H1 (cell line): Measurements from ENCODE around the gene SH3PXD2A. TPM values are rescaled to one million over a fixed set of nuclear protein-coding genes. Genes with fewer than 3 reads are reported as not detected.

ENCODE experiments used
- CTCF ChIA-PET: fragments of 300-600 bp; sonication (Branson Sonifier 250); formaldehyde crosslinking; loops from one replicate; lab custom pipeline; 2021; ENCODE audit not compliant: partially characterized antibody; lab: Charles Lee
- POLR2A ChIA-PET: fragments of 300-600 bp; sonication (Branson Sonifier 250); formaldehyde crosslinking; loops from one replicate; lab custom pipeline; 2021; ENCODE audit warnings: inconsistent platforms; ENCODE audit not compliant: partially characterized antibody; lab: Charles Lee
- DNase-seq, 2 experiments: peaks; one replicate each; pipeline versions ENCODE4 v3.0.0 to v3.0.0-alpha.2; 2010 to 2022; ENCODE audit warnings: low spot score in 2 of 2, low read depth in 1 of 2, mixed read lengths in 1 of 2
- FAIRE-seq: peaks from 2 replicates; lab custom pipeline; 2011; peaks lifted over from hg19 to GRCh38; lab: Jason Lieb, UNC
- H2AFZ ChIP-seq: 2 replicates; pipeline ENCODE4 v1.8.1; 2012; ENCODE audit warnings: low read length, inconsistent platforms
- H2AK5ac ChIP-seq: 2 replicates; pipeline ENCODE4 v1.6.1; 2013; ENCODE audit warnings: low read depth, low read length
- H2BK120ac ChIP-seq: replicated peaks from 2 replicates; pipeline ENCODE3; 2013; ENCODE audit warnings: low read depth, low read length, inconsistent platforms
- H2BK12ac ChIP-seq: 2 replicates; pipeline ENCODE4 v1.6.1; 2013; ENCODE audit warnings: low read depth, low read length
- H2BK15ac ChIP-seq: 2 replicates; pipeline ENCODE4 v1.6.1; 2013; ENCODE audit warnings: low read length
- H2BK20ac ChIP-seq: 2 replicates; pipeline ENCODE4 v1.6.1; 2013; ENCODE audit warnings: low read length
- H2BK5ac ChIP-seq: 2 replicates; pipeline ENCODE4 v1.6.1; 2013; ENCODE audit warnings: low read depth, low read length
- H3K14ac ChIP-seq: 2 replicates; pipeline ENCODE4 v1.6.1; 2013; ENCODE audit warnings: inconsistent platforms; ENCODE audit not compliant: insufficient read length
- H3K18ac ChIP-seq: 2 replicates; pipeline ENCODE4 v1.6.1; 2013; ENCODE audit warnings: low read length; ENCODE audit errors: extremely low read depth
- H3K23ac ChIP-seq: 2 replicates; pipeline ENCODE4 v1.6.1; 2013; ENCODE audit warnings: inconsistent platforms; ENCODE audit not compliant: insufficient read length
- H3K23me2 ChIP-seq: 2 replicates; pipeline ENCODE4 v1.6.1; 2013; ENCODE audit warnings: low read depth, low read length
- H3K27ac ChIP-seq: 2 replicates; pipeline ENCODE4 v1.6.1; 2011; ENCODE audit warnings: low read depth, low read length, inconsistent platforms
- H3K27me3 ChIP-seq, 4 experiments: replicated peaks in 1 of 4; 1 replicate in 1 of 4; 2 replicates in 3 of 4; pipeline versions ENCODE4 v1.6.1 to v1.8.1; 2011 to 2013; ENCODE audit warnings: low read length in 3 of 4, mild to moderate bottlenecking in 3 of 4, inconsistent platforms in 2 of 4, mixed read lengths in 2 of 4, moderate library complexity in 1 of 4; ENCODE audit not compliant: control insufficient read depth in 3 of 4, insufficient read depth in 3 of 4; ENCODE audit errors: extremely low read depth in 1 of 4
- H3K36me3 ChIP-seq, 4 experiments: 2 replicates each; pipeline versions ENCODE4 v1.6.1 to v1.8.1; 2011 to 2013; ENCODE audit warnings: mild to moderate bottlenecking in 4 of 4, low read length in 3 of 4, moderate library complexity in 2 of 4, control low read depth in 1 of 4, inconsistent platforms in 1 of 4; ENCODE audit not compliant: insufficient read depth in 4 of 4, control insufficient read depth in 2 of 4
- H3K4ac ChIP-seq: replicated peaks from 2 replicates; pipeline ENCODE3; 2013; ENCODE audit warnings: low read length, low read depth, mixed read lengths, inconsistent platforms; ENCODE audit not compliant: insufficient read length
- H3K4me1 ChIP-seq, 4 experiments: replicated peaks in 1 of 4; 1 replicate in 1 of 4; 2 replicates in 3 of 4; pipeline versions ENCODE4 v1.6.1 to v1.8.1; 2011 to 2013; ENCODE audit warnings: low read length in 3 of 4, inconsistent platforms in 2 of 4, mixed read lengths in 1 of 4; ENCODE audit not compliant: insufficient read depth in 4 of 4, control insufficient read depth in 3 of 4
- H3K4me2 ChIP-seq, 2 experiments: 2 replicates each; pipeline versions ENCODE4 v1.6.1 to v1.8.1; 2011 to 2013; ENCODE audit warnings: low read depth in 2 of 2, low read length in 2 of 2, control low read depth in 1 of 2, inconsistent platforms in 1 of 2, mild to moderate bottlenecking in 1 of 2; ENCODE audit not compliant: insufficient read depth in 1 of 2
- H3K4me3 ChIP-seq, 4 experiments: fragments of 200-600, 300-600 bp in 1 of 4; sonication (generic), shearing (Covaris generic), sonication (Bioruptor Twin) in 1 of 4; 2 replicates each; pipeline versions ENCODE4 v1.5.1 to v1.8.1; 2011 to 2016; ENCODE audit warnings: low read length in 4 of 4, low read depth in 3 of 4, control low read depth in 2 of 4, inconsistent platforms in 2 of 4, mild to moderate bottlenecking in 2 of 4, mixed read lengths in 1 of 4, moderate library complexity in 1 of 4; ENCODE audit not compliant: insufficient read depth in 2 of 4; ENCODE audit errors: extremely low read depth in 1 of 4
- H3K56ac ChIP-seq: replicated peaks from 2 replicates; pipeline ENCODE3; 2013; ENCODE audit warnings: low read depth, mild to moderate bottlenecking, mixed read lengths, low read length, inconsistent platforms; ENCODE audit not compliant: insufficient read length
- H3K79me1 ChIP-seq: 2 replicates; pipeline ENCODE4 v1.6.1; 2013; ENCODE audit warnings: low read depth, low read length, control low read depth
- H3K79me2 ChIP-seq, 2 experiments: 2 replicates each; pipeline versions ENCODE4 v1.6.1 to v1.8.1; 2012 to 2013; ENCODE audit warnings: low read length in 2 of 2, mild to moderate bottlenecking in 2 of 2, inconsistent platforms in 1 of 2; ENCODE audit not compliant: insufficient read depth in 2 of 2, control insufficient read depth in 1 of 2
- H3K9ac ChIP-seq, 4 experiments: replicated peaks in 1 of 4; 1 replicate in 1 of 4; 2 replicates in 3 of 4; pipeline versions ENCODE4 v1.6.1 to v1.8.1; 2011 to 2013; ENCODE audit warnings: low read depth in 3 of 4, low read length in 3 of 4, control low read depth in 2 of 4, mild to moderate bottlenecking in 2 of 4, moderate library complexity in 2 of 4, inconsistent platforms in 1 of 4; ENCODE audit errors: extremely low read depth in 1 of 4
- H3K9me3 ChIP-seq, 2 experiments: 2 replicates each; pipeline versions ENCODE4 v1.6.1 to v1.8.1; 2012 to 2013; ENCODE audit warnings: mild to moderate bottlenecking in 2 of 2, moderate library complexity in 2 of 2, control low read depth in 1 of 2, inconsistent platforms in 1 of 2, low read depth in 1 of 2, low read length in 1 of 2, mixed read lengths in 1 of 2; ENCODE audit not compliant: insufficient read depth in 2 of 2
- H4K20me1 ChIP-seq, 2 experiments: replicated peaks in 1 of 2; 2 replicates each; pipeline versions ENCODE3 to v1.8.1; 2011 to 2013; ENCODE audit warnings: inconsistent platforms in 2 of 2, low read length in 2 of 2, mild to moderate bottlenecking in 1 of 2; ENCODE audit not compliant: insufficient read depth in 2 of 2, control insufficient read depth in 1 of 2
- H4K5ac ChIP-seq: 2 replicates; pipeline ENCODE4 v1.6.1; 2013; ENCODE audit warnings: low read length, low read depth, mixed read lengths, inconsistent platforms; ENCODE audit not compliant: insufficient read length
- H4K8ac ChIP-seq: 2 replicates; pipeline ENCODE4 v1.8.0; 2013; ENCODE audit warnings: mild to moderate bottlenecking, moderate library complexity, low read length, inconsistent platforms; ENCODE audit not compliant: insufficient read depth; ENCODE audit errors: extremely low read depth
- H4K91ac ChIP-seq: replicated peaks from 2 replicates; pipeline ENCODE3; 2013; ENCODE audit warnings: low read length, mixed read lengths, inconsistent platforms; ENCODE audit not compliant: insufficient read length
- PHF8 ChIP-seq: fragments of 200-600 bp; sonication (generic); conservative IDR thresholded peaks from 2 replicates; pipeline ENCODE4 v1.7.1; 2012; ENCODE audit warnings: low read depth, mild to moderate bottlenecking, inconsistent platforms, low read length, moderate library complexity
- RFX5 ChIP-seq: IDR thresholded peaks from 2 replicates; pipeline ENCODE4 v1.6.1; 2011; ENCODE audit warnings: low read depth, low read length, improper control_type of control experiment, borderline replicate concordance
- SP1 ChIP-seq: IDR thresholded peaks from 2 replicates; pipeline ENCODE4 v1.6.1; 2011; ENCODE audit warnings: low read depth, low read length
- SP2 ChIP-seq: IDR thresholded peaks from 2 replicates; pipeline ENCODE4 v1.6.1; 2012; ENCODE audit warnings: mild to moderate bottlenecking, low read length, inconsistent platforms
- TAF7 ChIP-seq: optimal IDR thresholded peaks from 2 replicates; pipeline ENCODE3; 2011; ENCODE audit warnings: low read depth, mild to moderate bottlenecking, inconsistent platforms, low read length, moderate library complexity, borderline replicate concordance
- YY1 ChIP-seq: IDR thresholded peaks from 2 replicates; pipeline ENCODE4 v1.6.1; 2011; ENCODE audit warnings: low read depth, mild to moderate bottlenecking, low read length
- WGBS, 2 experiments: shearing (Covaris generic) in 1 of 2; methylation state at CpG; one replicate each; pipeline versions ENCODE4 v1.1.6 to v1.1.7; 2013 to 2015; ENCODE audit warnings: low lambda C conversion rate in 2 of 2, mixed read lengths in 2 of 2, inconsistent platforms in 1 of 2, low coverage in 1 of 2, missing lambda C conversion rate in 1 of 2; ENCODE audit not compliant: insufficient replicate concordance in 2 of 2, insufficient coverage in 1 of 2, insufficient read length in 1 of 2; ENCODE audit errors: extremely low coverage in 1 of 2, missing lambda C conversion rate in 1 of 2; 5-methylcytosine and 5-hydroxymethylcytosine counted together
- polyA plus RNA-seq, 7 experiments: library from polyadenylated mRNA; depleted of rRNA in 3 of 7; stranded (reverse) in 5 of 7; unstranded in 2 of 7; fragments of >200 nt in 5 of 7; fragments of 200-250 nt in 2 of 7; gene quantifications; 1 replicate in 5 of 7; 2 replicates in 1 of 7; 4 replicates in 1 of 7; pipeline versions ENCODE4 v1.2.1 to v1.2.3, GENCODE V29; 2011 to 2013; ENCODE audit warnings: missing spikeins in 2 of 7, mixed read lengths in 2 of 7
- total RNA-seq: library from RNA; stranded (reverse); fragmentation: NEBNext Ultra II Directional; extraction: Animal tissue kit (Norgen Biotek cat#: 25700); gene quantifications from 2 replicates; pipeline ENCODE4 v1.2.1, GENCODE V29; 2021
- TF ChIP-seq, protein P1 (sequence below): IDR thresholded peaks from 2 replicates; pipeline ENCODE4 v1.6.1; 2012; ENCODE audit warnings: inconsistent platforms
- TF ChIP-seq, protein P2 (sequence below): IDR thresholded peaks from 2 replicates; pipeline ENCODE4 v1.6.1; 2011; ENCODE audit warnings: low read length, improper control_type of control experiment

Gene SH3PXD2A
- total and polyA plus RNA-seq, 2 of the 8 experiments (the other 6 are each of a cell fraction or from before 2014, with no cell fraction given): 5.4 to 16.3 TPM

DNA sequence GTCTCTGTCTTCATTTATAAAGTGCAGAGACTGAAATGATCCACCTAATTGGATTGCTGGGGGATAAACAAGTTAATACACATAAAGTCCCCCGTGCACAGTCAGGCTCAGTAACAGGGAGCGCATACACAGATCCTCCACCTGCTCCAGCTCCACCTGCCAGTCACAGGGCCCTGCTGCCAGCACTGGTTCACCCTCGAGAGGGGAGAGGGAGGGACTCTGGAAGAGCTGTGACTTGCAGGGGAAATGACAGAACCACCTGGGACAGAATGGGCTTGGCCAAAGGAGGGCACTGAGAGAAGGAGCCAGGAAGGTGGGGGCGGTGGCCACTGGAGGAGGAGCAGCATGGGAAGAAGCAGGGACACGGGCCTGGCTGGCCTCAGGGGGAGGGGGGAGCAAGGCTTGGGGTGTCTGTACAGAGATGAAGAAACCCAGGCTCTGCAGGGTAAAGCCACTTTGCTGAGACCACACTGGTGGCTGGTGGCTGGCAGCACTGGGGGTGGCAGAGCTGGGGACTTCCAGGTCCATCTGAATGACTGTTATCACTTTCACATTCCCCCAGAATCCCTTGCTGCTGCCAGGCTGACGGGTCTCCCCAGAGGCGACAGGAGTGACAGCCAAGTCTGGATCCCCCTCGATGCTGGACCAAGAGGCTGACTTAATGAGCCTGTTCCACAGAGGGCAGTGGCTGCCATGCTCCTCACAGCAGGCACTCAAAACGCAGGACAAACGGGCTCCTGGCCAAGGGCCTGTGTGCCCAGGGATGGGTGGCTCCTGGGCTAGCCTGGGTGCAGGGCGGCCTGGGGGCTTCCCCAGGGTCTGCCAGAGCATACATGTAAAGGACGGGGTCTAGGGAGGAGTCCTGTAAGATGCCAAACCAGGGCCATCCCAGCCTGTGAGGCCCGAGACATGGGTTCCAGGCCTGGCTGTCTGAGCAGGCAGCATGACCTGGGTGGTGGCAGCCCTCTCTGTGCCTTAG is 151.1 kb downstream of the SH3PXD2A start:
- DNase-seq (no peak), FAIRE-seq (no peak)
- Histone ChIP-seq H3K4me2 (no peak overlapping the region), H3K9ac (no peak overlapping the region), H2BK120ac (no peak overlapping the region), H3K56ac (no peak overlapping the region), H3K79me2 (no peaks in the 10 kb centered on the region), H3K27me3 (no peaks in the 10 kb centered on the region), H3K4me1 (peaks cover 0 to 2% (median 0%) of the 10 kb centered on the region in 4 experiments; a peak in 2 of 7 replicates), H3K9me3 (no peaks in the 10 kb centered on the region), H2AFZ (no peak overlapping the region), H2BK15ac (no peak overlapping the region), H4K5ac (no peak overlapping the region), H3K36me3 (no peaks in the 10 kb centered on the region), H3K23ac (no peak overlapping the region), H4K91ac (no peak overlapping the region), H3K4ac (no peak overlapping the region), H3K23me2 (peaks cover 15% of the 10 kb centered on the region; the same call in 1 of the 2 replicates), H2BK12ac (no peak overlapping the region), H3K4me3 (no peak overlapping the region), H2BK20ac (no peak overlapping the region), H3K18ac (no peak overlapping the region), H3K14ac (no peak overlapping the region), H3K27ac (no peak overlapping the region), H2BK5ac (no peak overlapping the region), H3K79me1 (no peaks in the 10 kb centered on the region), H4K20me1 (peaks cover 0 to 8% of the 10 kb centered on the region in 2 experiments), H2AK5ac (no peak overlapping the region), H4K8ac (peak overlapping the region; percentile 17; the same call in 1 of the 2 replicates)
- ChIA-PET CTCF (interaction anchor here (0.5 to 13.5 kb wide), 17 partner anchors 8 to 456 kb away, joined by 3 to 199 read pairs (median 5); partner anchors contain the start of gene SH3PXD2A), POLR2A (no interaction called here)
- 85% methylated on average over 13 of the region's 13 CpGs; no CpG with 5 or more reads in 1 of the 2 experiments for WGBS, 2 experiments
- TF ChIP-seq YY1 (no peak), SP1 (no peak), PHF8 (no peak), SP2 (no peak), TAF7 (no peak), RFX5 (no peak)
- TF ChIP-seq, protein P1, sequence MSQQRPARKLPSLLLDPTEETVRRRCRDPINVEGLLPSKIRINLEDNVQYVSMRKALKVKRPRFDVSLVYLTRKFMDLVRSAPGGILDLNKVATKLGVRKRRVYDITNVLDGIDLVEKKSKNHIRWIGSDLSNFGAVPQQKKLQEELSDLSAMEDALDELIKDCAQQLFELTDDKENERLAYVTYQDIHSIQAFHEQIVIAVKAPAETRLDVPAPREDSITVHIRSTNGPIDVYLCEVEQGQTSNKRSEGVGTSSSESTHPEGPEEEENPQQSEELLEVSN: no peak
- TF ChIP-seq, protein P2, sequence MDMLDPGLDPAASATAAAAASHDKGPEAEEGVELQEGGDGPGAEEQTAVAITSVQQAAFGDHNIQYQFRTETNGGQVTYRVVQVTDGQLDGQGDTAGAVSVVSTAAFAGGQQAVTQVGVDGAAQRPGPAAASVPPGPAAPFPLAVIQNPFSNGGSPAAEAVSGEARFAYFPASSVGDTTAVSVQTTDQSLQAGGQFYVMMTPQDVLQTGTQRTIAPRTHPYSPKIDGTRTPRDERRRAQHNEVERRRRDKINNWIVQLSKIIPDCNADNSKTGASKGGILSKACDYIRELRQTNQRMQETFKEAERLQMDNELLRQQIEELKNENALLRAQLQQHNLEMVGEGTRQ: no peak
